HepG2 (cell line): ENCODE data around the gene SLC16A14.

Experiments used
- CTCF ChIP-seq: sonication (generic); formaldehyde crosslinking; IDR thresholded peaks from 2 replicates; pipeline ENCODE4 v1.5.0; 2020; ENCODE audit warnings: mild to moderate bottlenecking, missing genetic modification reagents, moderate library complexity
- NR1H2 ChIP-seq: sonication (generic); formaldehyde crosslinking; IDR thresholded peaks from 2 replicates; pipeline ENCODE4 v1.8.1; 2022; ENCODE audit warnings: low read depth, missing genetic modification reagents, borderline replicate concordance

DNA sequence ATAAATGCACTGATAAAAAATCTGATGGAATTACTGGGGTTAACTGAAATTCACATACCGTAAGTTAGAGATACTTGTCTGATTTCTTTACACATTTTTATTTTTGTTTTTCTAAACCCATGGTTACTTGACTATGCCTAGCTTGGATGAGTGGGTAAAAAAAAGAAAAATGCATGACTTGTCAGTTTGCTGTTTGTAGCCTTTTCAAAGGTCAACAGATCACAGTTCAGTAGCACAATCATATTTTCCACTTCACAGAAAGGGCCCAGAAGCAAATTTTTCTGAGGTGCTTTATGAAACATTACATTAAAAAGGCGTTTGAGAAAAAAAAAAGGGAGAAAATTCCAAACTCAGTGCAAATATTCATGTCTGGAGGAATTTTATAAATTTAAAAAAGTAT, 16.4 kb downstream of the SLC16A14 start:
- TF ChIP-seq NR1H2 (no peak), CTCF (CRISPR knock-in tag) (no peak)
